BE2C (cell line): ENCODE data around the gene SLC44A1.

ENCODE experiments used
- DNase-seq: peaks from one replicate; pipeline ENCODE4 v3.0.0-alpha.2; 2020
- H3K27me3 ChIP-seq: fragments of 250-450 bp; sonication (Bioruptor Pico); 2 replicates; pipeline ENCODE4 v1.5.1; 2020; ENCODE audit warnings: mild to moderate bottlenecking
- H3K36me3 ChIP-seq: fragments of 250-450 bp; sonication (Bioruptor Pico); 2 replicates; pipeline ENCODE4 v1.5.1; 2020; ENCODE audit warnings: mild to moderate bottlenecking
- H3K4me1 ChIP-seq: fragments of 250-450 bp; sonication (Bioruptor Pico); 2 replicates; pipeline ENCODE4 v1.5.1; 2020
- H3K4me3 ChIP-seq: 2 replicates; pipeline ENCODE4 v1.5.1; 2011; ENCODE audit warnings: low read depth, low read length
- H3K9me3 ChIP-seq: fragments of 250-450 bp; sonication (Bioruptor Pico); 2 replicates; pipeline ENCODE4 v1.5.1; 2020
- TF ChIP-seq, protein P1 (sequence below): IDR thresholded peaks from 2 replicates; pipeline ENCODE4 v1.5.1; 2012; ENCODE audit warnings: mild to moderate bottlenecking, low read depth, low read length

Gene SLC44A1

DNA sequence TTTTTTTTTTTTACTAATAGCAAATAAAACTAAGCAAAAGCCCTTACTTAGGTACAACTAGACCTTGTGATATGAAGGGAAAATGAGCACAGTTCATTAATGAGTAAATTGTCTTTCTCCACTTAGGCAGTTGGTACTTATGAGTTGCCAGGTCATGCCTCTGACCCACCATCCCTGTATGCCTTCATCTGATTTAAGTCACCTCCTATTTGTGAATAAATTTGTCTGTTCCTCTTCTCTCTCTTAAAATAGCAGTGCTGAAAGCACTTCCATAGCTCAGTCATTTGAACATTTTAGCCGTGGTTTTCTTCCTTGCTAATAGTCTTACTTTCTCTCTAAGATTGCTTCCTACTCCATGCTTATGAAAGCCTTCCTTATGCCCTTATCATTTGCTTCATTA, 61.4 kb downstream of the SLC44A1 start:
- DNase-seq: no peak
- Histone ChIP-seq H3K36me3 (no peaks in the 10 kb centered on the region), H3K4me3 (no peak overlapping the region), H3K4me1 (no peaks in the 10 kb centered on the region), H3K9me3 (no peaks in the 10 kb centered on the region), H3K27me3 (no peaks in the 10 kb centered on the region)
- TF ChIP-seq, protein P1, sequence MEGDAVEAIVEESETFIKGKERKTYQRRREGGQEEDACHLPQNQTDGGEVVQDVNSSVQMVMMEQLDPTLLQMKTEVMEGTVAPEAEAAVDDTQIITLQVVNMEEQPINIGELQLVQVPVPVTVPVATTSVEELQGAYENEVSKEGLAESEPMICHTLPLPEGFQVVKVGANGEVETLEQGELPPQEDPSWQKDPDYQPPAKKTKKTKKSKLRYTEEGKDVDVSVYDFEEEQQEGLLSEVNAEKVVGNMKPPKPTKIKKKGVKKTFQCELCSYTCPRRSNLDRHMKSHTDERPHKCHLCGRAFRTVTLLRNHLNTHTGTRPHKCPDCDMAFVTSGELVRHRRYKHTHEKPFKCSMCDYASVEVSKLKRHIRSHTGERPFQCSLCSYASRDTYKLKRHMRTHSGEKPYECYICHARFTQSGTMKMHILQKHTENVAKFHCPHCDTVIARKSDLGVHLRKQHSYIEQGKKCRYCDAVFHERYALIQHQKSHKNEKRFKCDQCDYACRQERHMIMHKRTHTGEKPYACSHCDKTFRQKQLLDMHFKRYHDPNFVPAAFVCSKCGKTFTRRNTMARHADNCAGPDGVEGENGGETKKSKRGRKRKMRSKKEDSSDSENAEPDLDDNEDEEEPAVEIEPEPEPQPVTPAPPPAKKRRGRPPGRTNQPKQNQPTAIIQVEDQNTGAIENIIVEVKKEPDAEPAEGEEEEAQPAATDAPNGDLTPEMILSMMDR: no peak

DNA sequence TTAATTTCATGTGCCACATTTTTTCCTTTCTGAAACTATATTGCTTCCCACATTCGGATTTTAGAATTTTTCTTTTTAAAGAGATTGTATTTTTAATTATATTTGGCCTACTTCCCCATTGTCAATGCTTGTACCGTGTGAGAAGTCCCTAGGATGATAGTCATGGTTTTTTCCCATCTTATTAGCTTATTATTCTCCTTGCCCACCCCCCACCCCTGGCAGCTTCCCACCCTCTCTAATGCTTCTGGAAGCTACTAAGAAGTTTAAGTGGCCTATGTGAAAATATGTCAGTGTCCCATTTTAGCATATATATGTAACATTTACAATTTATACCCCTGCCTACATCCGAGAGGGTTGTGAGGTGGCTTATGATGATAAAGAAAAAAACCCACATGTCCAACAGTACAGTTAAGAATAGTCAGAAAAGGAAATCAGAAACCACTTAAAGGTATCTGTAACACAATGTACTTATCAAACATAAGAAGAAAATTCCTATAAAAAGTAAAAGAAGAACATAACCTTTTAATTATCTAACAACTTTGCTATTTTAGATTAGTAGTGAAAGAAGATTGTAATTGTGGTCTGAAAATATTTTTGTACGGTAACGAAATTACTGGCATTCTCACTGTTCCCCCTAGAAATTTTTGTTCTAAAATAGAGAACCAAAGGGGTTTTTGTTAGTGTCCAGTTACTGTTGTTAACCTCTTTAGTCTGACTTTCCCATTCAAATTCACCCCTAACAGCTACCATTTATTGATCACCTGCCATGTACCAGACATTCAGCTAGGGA, 62.1 kb downstream of the SLC44A1 start:
- Histone ChIP-seq H3K4me3 (no peak overlapping the region), H3K27me3 (no peaks in the 10 kb centered on the region), H3K36me3 (no peaks in the 10 kb centered on the region), H3K9me3 (no peaks in the 10 kb centered on the region), H3K4me1 (no peaks in the 10 kb centered on the region)
- TF ChIP-seq, protein P1: no peak
- no peak for DNase-seq

DNA sequence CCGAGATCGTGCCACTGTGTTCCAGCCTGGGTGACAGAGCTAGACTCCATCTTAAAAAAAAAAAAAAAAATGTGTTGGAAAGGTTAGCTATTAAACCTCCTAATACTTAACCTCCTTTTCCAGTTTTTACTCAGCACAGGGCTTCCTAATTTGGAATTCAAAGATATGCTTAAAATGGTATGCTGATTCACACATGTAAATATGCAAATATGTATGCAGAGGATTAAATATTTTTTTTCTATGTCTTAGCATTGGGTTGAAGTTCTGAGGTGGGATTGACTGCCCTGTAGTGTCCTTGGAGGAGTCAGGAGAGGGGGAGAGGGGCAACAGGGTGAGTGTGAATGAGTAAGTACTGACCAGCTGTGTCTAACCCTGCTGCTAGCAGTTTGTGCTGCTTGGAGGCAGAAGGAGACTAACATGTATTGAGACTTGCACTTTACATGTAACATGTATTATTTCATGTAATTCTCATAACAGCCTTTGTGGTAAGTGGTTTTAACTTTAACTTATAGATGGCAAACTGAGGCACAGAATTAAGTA, 63.2 kb downstream of the SLC44A1 start:
- Histone ChIP-seq H3K9me3 (no peaks in the 10 kb centered on the region), H3K4me1 (no peaks in the 10 kb centered on the region), H3K27me3 (no peaks in the 10 kb centered on the region), H3K4me3 (no peak overlapping the region), H3K36me3 (no peaks in the 10 kb centered on the region)
- no peak for DNase-seq
- TF ChIP-seq, protein P1: no peak

DNA sequence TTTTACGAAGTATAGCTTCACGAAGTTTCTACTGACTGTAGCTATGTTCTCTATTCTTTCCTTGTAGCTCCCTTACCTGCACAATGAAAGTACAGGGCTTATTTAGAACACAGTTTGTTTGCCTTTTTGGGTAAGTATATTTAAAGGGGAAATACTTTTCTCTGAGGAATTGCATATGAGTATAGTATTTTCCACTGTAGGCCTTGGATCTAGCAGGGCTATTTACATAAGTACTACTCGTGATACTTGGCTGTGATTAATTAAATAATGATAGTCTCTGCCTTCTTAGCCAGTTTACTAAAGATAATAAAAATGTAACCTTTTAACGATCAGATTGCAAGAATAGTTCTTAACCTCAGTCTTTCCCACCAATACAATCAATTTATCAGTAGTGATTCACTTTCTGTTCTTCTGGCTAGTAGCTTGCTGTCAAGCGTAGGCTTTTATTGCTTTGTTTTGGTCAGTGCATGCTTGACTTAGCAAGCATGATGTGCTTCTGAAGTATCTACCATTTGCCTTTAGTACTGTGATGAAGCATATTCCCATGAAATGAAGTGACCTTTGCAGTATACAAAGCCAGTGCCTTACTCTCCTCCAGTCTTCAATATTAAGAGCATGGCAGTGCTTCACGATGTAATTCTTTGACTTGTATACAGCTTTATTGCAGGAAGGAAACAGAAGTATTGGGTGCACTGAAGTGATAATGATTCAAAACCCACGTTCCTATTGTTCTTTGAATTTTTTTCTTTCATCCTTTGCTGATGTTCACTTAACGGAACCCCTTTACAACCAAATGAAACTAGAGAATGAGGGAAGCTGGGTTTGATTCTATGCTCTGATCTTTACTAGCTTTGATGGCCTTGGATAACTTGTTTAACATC, 64.2 kb downstream of the SLC44A1 start:
- no peak overlapping the region for H3K4me3 ChIP-seq
- H3K36me3 ChIP-seq: no peaks in the 10 kb centered on the region
- H3K27me3 ChIP-seq: no peaks in the 10 kb centered on the region
- TF ChIP-seq, protein P1: no peak
- no peaks in the 10 kb centered on the region for H3K4me1 ChIP-seq
- DNase-seq: no peak
- H3K9me3 ChIP-seq: no peaks in the 10 kb centered on the region

DNA sequence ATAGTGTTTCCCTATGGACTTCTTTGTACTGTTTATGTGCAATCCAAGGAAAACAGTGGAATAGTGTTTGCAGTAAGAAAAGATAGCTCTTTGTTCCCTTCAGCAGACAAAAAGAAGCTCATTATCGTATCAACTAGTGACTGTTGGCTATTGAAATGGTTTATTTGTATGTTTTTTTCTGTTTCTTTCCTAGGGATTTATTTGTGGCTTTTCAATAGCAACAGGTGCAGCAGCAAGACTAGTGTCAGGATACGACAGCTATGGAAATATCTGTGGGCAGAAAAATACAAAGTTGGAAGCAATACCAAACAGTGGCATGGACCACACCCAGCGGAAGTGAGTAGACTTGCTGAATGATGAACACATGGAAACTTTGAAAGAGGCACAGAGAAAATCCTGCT, 65.1 kb downstream of the SLC44A1 start:
- Histone ChIP-seq H3K36me3 (no peaks in the 10 kb centered on the region), H3K9me3 (no peaks in the 10 kb centered on the region), H3K4me3 (no peak overlapping the region), H3K4me1 (no peaks in the 10 kb centered on the region), H3K27me3 (no peaks in the 10 kb centered on the region)
- no peak for DNase-seq
- TF ChIP-seq, protein P1: no peak
